A549 (cell line): Measurements from ENCODE around the gene DDX59.
"Not testable (repeated sequence)": the region's sequence is repeated elsewhere in the genome, so short reads cannot be mapped to it uniquely, and the experiment has no call there.

Experiments used
- CTCF ChIP-seq: fragments of >200 bp; sonication (Bioruptor Twin); formaldehyde crosslinking; IDR thresholded peaks from 3 replicates; pipeline ENCODE4 v1.5.1; 2016
- E2F6 ChIP-seq: IDR thresholded peaks from 2 replicates; pipeline ENCODE4 v1.6.1; 2012; ENCODE audit warnings: low read depth, borderline replicate concordance
- POLR2A ChIP-seq: IDR thresholded peaks from 2 replicates; pipeline ENCODE4 v1.6.1; 2012; ENCODE audit warnings: mild to moderate bottlenecking, low read length

DNA sequence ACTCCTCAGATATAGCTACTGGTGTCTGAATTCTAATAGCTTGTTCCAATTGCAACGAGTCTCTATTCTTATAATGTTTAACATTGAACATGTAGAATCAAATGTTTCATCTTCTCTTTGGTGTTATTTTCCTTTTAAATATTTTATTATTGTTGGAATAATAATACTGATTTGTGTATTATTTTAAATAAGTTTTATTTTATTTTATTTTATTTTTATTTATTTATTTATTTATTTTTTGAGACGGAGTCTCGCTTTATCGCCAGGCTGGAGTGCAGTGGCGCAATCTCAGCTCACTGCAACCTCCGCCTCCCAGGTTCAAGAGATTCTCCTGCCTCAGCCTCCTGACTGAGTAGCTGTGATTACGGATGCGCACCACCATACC is 39.2 kb downstream of the DDX59 start:
- TF ChIP-seq CTCF, E2F6, POLR2A: not testable (repeated sequence)
